ENCODE measurements around the gene IFITM10. TPM values are rescaled to one million over a fixed set of nuclear protein-coding genes. Genes with fewer than 3 reads are reported as not detected.
A peak's percentile ranks its signal among the peaks of the same experiment; 100 is the strongest.

Gene IFITM10
- total RNA-seq, 1 experiment from 2014 or later = 18.0 TPM

GRCh38 chr11:1733009-1733715 lies 17.2 kb downstream of the IFITM10 start:
- TF ChIP-seq REST (IDR thresholded peaks at IDR 0.05; ENCODE audit: insufficient read depth in 1 of 2, low read depth in 2 of 2, low read length in 1 of 2) (no peak), POLR2AphosphoS5 (IDR thresholded peaks at IDR 0.05; ENCODE audit: low read depth, low read length) (no peak), SIN3A (IDR thresholded peaks at IDR 0.05; ENCODE audit: borderline replicate concordance, insufficient read depth, low read depth, low read length) (no peak), CTCF (IDR thresholded peaks at IDR 0.05) (no peak), TCF7L2 (IDR thresholded peaks at IDR 0.05; ENCODE audit: low read depth, low read length) (no peak)
- intact Hi-C loops (cut with micrococcal nuclease; ENCODE audit: unreplicated experiment) = no loop called here
- ChIA-PET CTCF (interaction anchor here (0.6 kb wide), 1 partner anchor 16 kb away, joined by 7 read pairs; no protein-coding TSS in a partner anchor), POLR2A (interaction anchor here (0.5 to 0.9 kb wide), 3 partner anchors 24 to 50 kb away, joined by 3 to 10 read pairs (median 3); no protein-coding TSS in a partner anchor)
- in situ Hi-C loops (cut with HindIII; ENCODE audit: low pct_unique_long_range_greater_than_20kb, low sequenced_read_pairs) = no loop called here
- Histone ChIP-seq H3K36me3 (ENCODE audit: control insufficient read depth, insufficient read depth, low read length) (no peaks in the 10 kb centered on the region), H3K4me1 (ENCODE audit: control insufficient read depth, insufficient read depth, low read length) (no peaks in the 10 kb centered on the region), H3K9me3 (ENCODE audit: control insufficient read depth, insufficient read depth, low read depth, low read length) (peaks cover 13% of the 10 kb centered on the region; the same call in 1 of the 2 replicates), H3K27me3 (ENCODE audit: control insufficient read depth, insufficient read depth, low read length) (peaks cover 5% of the 10 kb centered on the region; the same call in 1 of the 2 replicates), H3K4me3 (ENCODE audit: low read depth in 2 of 2, low read length in 2 of 2) (no peak overlapping the region), H3K27ac (ENCODE audit: low read length) (no peak overlapping the region)
- DNase-seq (ENCODE audit: low read depth, low spot score) = no peak
- BruUV-seq (replicated peaks) = no TSS peak
- ATAC-seq = peak; percentile 13

GRCh38 chr11:1732418-1733008 lies 17.9 kb downstream of the IFITM10 start:
- DNase-seq (ENCODE audit: low read depth, low spot score) (no peak), ATAC-seq (peak; percentile 25; the same call in 1 of the 2 replicates)
- H3K27me3 ChIP-seq (ENCODE audit: control insufficient read depth, insufficient read depth, low read length) = peaks cover 5% of the 10 kb centered on the region; the same call in 1 of the 2 replicates
- intact Hi-C loops (cut with micrococcal nuclease; ENCODE audit: unreplicated experiment) = no loop called here
- H3K4me1 ChIP-seq (ENCODE audit: control insufficient read depth, insufficient read depth, low read length) = no peaks in the 10 kb centered on the region
- no peak overlapping the region for H3K4me3 ChIP-seq (ENCODE audit: low read depth in 2 of 2, low read length in 2 of 2)
- no TSS peak for BruUV-seq (replicated peaks)
- ChIA-PET POLR2A (interaction anchor here (0.5 to 0.9 kb wide), 2 partner anchors 23 to 39 kb away, joined by 3 to 10 read pairs; no protein-coding TSS in a partner anchor), CTCF (interaction anchor here (0.6 kb wide), 1 partner anchor 15 kb away, joined by 7 read pairs; no protein-coding TSS in a partner anchor)
- H3K9me3 ChIP-seq (ENCODE audit: control insufficient read depth, insufficient read depth, low read depth, low read length) = peaks cover 7% of the 10 kb centered on the region; the same call in 1 of the 2 replicates
- in situ Hi-C loops (cut with HindIII; ENCODE audit: low pct_unique_long_range_greater_than_20kb, low sequenced_read_pairs) = no loop called here
- H3K27ac ChIP-seq (ENCODE audit: low read length) = no peak overlapping the region
- TF ChIP-seq REST (IDR thresholded peaks at IDR 0.05; ENCODE audit: insufficient read depth in 1 of 2, low read depth in 2 of 2, low read length in 1 of 2) (no peak), TCF7L2 (IDR thresholded peaks at IDR 0.05; ENCODE audit: low read depth, low read length) (no peak), CTCF (IDR thresholded peaks at IDR 0.05) (no peak), SIN3A (IDR thresholded peaks at IDR 0.05; ENCODE audit: borderline replicate concordance, insufficient read depth, low read depth, low read length) (no peak), POLR2AphosphoS5 (IDR thresholded peaks at IDR 0.05; ENCODE audit: low read depth, low read length) (no peak)
- no peaks in the 10 kb centered on the region for H3K36me3 ChIP-seq (ENCODE audit: control insufficient read depth, insufficient read depth, low read length)

Data from Panc1 (cell line).